WTC11 (cell line): ENCODE results near the gene PLP2. TPM values are rescaled to one million over a fixed set of nuclear protein-coding genes. Genes with fewer than 3 reads are reported as not detected.

ENCODE experiments used
- ARID4B ChIP-seq: sonication (generic); formaldehyde crosslinking; IDR thresholded peaks from 2 replicates; pipeline ENCODE4 v1.8.0; 2023; ENCODE audit warnings: missing genetic modification reagents, mild to moderate bottlenecking, borderline replicate concordance
- ATF3 ChIP-seq: sonication (generic); formaldehyde crosslinking; conservative IDR thresholded peaks from 2 replicates; pipeline ENCODE4 v1.8.1; 2022; ENCODE audit warnings: mild to moderate bottlenecking, missing genetic modification reagents
- CREM ChIP-seq: sonication (generic); formaldehyde crosslinking; IDR thresholded peaks from 2 replicates; pipeline ENCODE4 v1.8.1; 2022; ENCODE audit warnings: mild to moderate bottlenecking, missing genetic modification reagents, moderate library complexity
- EMX1 ChIP-seq: fragments of 250-450 bp; sonication (Bioruptor Pico); IDR thresholded peaks from 2 replicates; pipeline ENCODE4 v1.8.0; 2021; ENCODE audit warnings: mild to moderate bottlenecking
- ESRRA ChIP-seq: sonication (generic); formaldehyde crosslinking; IDR thresholded peaks from 2 replicates; pipeline ENCODE4 v1.8.1; 2022; ENCODE audit warnings: mild to moderate bottlenecking, missing genetic modification reagents, borderline replicate concordance
- JAZF1 ChIP-seq: fragments of 250-450 bp; sonication (Bioruptor Pico); IDR thresholded peaks from 2 replicates; pipeline ENCODE4 v1.9.0; 2021; ENCODE audit warnings: moderate library complexity, mild to moderate bottlenecking, inconsistent platforms
- MXD4 ChIP-seq: fragments of 250-450 bp; sonication (Bioruptor Pico); IDR thresholded peaks from 2 replicates; pipeline ENCODE4 v1.8.0; 2021; ENCODE audit warnings: mild to moderate bottlenecking, moderate library complexity, borderline replicate concordance
- MYBL2 ChIP-seq: sonication (generic); formaldehyde crosslinking; IDR thresholded peaks from 2 replicates; pipeline ENCODE4 v1.8.1; 2023; ENCODE audit warnings: mild to moderate bottlenecking, moderate library complexity, missing genetic modification reagents
- NFATC4 ChIP-seq: fragments of 250-450 bp; sonication (Bioruptor Pico); IDR thresholded peaks from 2 replicates; pipeline ENCODE4 v1.9.0; 2021; ENCODE audit warnings: mild to moderate bottlenecking
- PRRX2 ChIP-seq: fragments of 250-450 bp; sonication (Bioruptor Pico); IDR thresholded peaks from 2 replicates; pipeline ENCODE4 v1.8.0; 2021; ENCODE audit warnings: mild to moderate bottlenecking
- RELA ChIP-seq: sonication (generic); formaldehyde crosslinking; IDR thresholded peaks from 2 replicates; pipeline ENCODE4 v1.8.1; 2022; ENCODE audit warnings: missing genetic modification reagents, mild to moderate bottlenecking, borderline replicate concordance
- TP53 ChIP-seq: sonication (generic); formaldehyde crosslinking; IDR thresholded peaks from 2 replicates; pipeline ENCODE4 v1.8.1; 2023; ENCODE audit warnings: mild to moderate bottlenecking, missing genetic modification reagents
- ZBTB21 ChIP-seq: sonication (generic); formaldehyde crosslinking; IDR thresholded peaks from 2 replicates; pipeline ENCODE4 v1.8.1; 2023; ENCODE audit warnings: mild to moderate bottlenecking, missing genetic modification reagents, borderline replicate concordance
- ZNF232 ChIP-seq: sonication (generic); formaldehyde crosslinking; IDR thresholded peaks from 2 replicates; pipeline ENCODE4 v1.8.0; 2022; ENCODE audit warnings: mild to moderate bottlenecking, missing genetic modification reagents
- ZNF281 ChIP-seq: sonication (generic); formaldehyde crosslinking; IDR thresholded peaks from 2 replicates; pipeline ENCODE4 v1.8.0; 2023; ENCODE audit warnings: mild to moderate bottlenecking, missing genetic modification reagents
- total RNA-seq: library from RNA; stranded (reverse); gene quantifications from 3 replicates; pipeline ENCODE4 v1.2.3, GENCODE V29; 2021
- TF ChIP-seq, protein P1 (sequence below): fragments of 250-450 bp; sonication (Bioruptor Pico); conservative IDR thresholded peaks from 2 replicates; pipeline ENCODE4 v1.9.0; 2021; ENCODE audit warnings: mild to moderate bottlenecking
- TF ChIP-seq, protein P2 (sequence below): sonication (generic); formaldehyde crosslinking; IDR thresholded peaks from 2 replicates; pipeline ENCODE4 v1.8.0; 2022; ENCODE audit warnings: mild to moderate bottlenecking, missing genetic modification reagents
- TF ChIP-seq, protein P3 (sequence below): sonication (generic); formaldehyde crosslinking; IDR thresholded peaks from 2 replicates; pipeline ENCODE4 v1.8.1; 2023; ENCODE audit warnings: mild to moderate bottlenecking, missing genetic modification reagents
- TF ChIP-seq, protein P4 (sequence below): sonication (generic); formaldehyde crosslinking; IDR thresholded peaks from 2 replicates; pipeline ENCODE4 v1.8.0; 2022; ENCODE audit warnings: mild to moderate bottlenecking, missing genetic modification reagents

Gene PLP2
- total RNA-seq, 1 experiment from 2014 or later = 12.4 TPM

- TF ChIP-seq, protein P1, sequence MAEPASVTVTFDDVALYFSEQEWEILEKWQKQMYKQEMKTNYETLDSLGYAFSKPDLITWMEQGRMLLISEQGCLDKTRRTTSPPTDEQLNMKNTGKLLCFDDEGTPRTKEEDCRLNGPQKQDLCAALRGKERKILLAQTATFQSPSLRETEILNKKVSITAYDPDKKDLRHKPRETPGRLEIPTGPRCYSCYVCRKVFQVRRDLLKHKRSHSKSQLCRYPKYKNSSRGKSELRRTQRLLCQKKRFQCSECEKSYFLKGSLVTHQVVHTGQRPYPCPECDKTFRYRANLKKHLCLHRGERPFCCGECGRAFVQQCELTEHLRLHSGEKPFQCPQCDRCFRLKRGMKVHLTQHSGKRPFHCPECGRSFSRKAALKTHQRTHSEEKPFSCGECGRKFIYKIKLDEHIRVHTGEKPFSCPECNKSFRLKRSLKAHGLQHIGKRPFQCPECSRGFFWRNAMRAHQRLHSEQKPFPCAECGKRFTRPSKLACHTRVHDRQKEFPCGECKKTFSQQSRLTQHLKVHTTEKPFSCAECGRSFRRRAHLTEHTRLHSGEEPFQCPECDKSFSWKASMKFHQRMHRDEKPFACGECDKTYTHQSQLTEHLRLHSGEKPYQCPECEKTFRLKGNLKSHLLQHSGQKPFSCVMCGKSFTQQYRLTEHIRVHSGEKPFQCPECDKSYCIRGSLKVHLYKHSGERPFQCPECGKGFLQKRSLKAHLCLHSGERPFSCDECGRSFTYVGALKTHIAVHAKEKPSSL (CRISPR knock-in tag) = no peak
- TF ChIP-seq ATF3 (CRISPR knock-in tag) (no peak), MXD4 (CRISPR knock-in tag) (no peak), MYBL2 (CRISPR knock-in tag) (no peak), ZNF281 (CRISPR knock-in tag) (no peak), TP53 (CRISPR knock-in tag) (no peak), ZBTB21 (no peak), ZNF232 (CRISPR knock-in tag) (no peak), ESRRA (CRISPR knock-in tag) (no peak), EMX1 (CRISPR knock-in tag) (no peak), NFATC4 (CRISPR knock-in tag) (no peak), JAZF1 (CRISPR knock-in tag) (no peak), CREM (no peak), ARID4B (CRISPR knock-in tag) (no peak), PRRX2 (CRISPR knock-in tag) (no peak), RELA (CRISPR knock-in tag) (no peak)
- TF ChIP-seq, protein P2, sequence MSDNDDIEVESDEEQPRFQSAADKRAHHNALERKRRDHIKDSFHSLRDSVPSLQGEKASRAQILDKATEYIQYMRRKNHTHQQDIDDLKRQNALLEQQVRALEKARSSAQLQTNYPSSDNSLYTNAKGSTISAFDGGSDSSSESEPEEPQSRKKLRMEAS (CRISPR knock-in tag) = peak; percentile 82
- TF ChIP-seq, protein P3, sequence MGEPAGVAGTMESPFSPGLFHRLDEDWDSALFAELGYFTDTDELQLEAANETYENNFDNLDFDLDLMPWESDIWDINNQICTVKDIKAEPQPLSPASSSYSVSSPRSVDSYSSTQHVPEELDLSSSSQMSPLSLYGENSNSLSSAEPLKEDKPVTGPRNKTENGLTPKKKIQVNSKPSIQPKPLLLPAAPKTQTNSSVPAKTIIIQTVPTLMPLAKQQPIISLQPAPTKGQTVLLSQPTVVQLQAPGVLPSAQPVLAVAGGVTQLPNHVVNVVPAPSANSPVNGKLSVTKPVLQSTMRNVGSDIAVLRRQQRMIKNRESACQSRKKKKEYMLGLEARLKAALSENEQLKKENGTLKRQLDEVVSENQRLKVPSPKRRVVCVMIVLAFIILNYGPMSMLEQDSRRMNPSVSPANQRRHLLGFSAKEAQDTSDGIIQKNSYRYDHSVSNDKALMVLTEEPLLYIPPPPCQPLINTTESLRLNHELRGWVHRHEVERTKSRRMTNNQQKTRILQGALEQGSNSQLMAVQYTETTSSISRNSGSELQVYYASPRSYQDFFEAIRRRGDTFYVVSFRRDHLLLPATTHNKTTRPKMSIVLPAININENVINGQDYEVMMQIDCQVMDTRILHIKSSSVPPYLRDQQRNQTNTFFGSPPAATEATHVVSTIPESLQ (CRISPR knock-in tag) = no peak
- TF ChIP-seq, protein P4, sequence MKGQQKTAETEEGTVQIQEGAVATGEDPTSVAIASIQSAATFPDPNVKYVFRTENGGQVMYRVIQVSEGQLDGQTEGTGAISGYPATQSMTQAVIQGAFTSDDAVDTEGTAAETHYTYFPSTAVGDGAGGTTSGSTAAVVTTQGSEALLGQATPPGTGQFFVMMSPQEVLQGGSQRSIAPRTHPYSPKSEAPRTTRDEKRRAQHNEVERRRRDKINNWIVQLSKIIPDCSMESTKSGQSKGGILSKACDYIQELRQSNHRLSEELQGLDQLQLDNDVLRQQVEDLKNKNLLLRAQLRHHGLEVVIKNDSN = peak; percentile 74
Measured at GRCh38 chrX:49186125-49187027, 14.7 kb downstream of the PLP2 start, which contains the start of gene PRICKLE3 (continued).
